IPS-15b (cell line): ENCODE measurements around the gene UACA.
"Not testable (repeated sequence)": the region's sequence is repeated elsewhere in the genome, so short reads cannot be mapped to it uniquely, and the experiment has no call there.

Experiments
- H3K27me3 ChIP-seq: one replicate; pipeline ENCODE4 v1.6.1; 2013; ENCODE audit warnings: low read length; ENCODE audit not compliant: control insufficient read depth, insufficient read depth
- H3K36me3 ChIP-seq: one replicate; pipeline ENCODE4 v1.6.1; 2013; ENCODE audit warnings: low read length; ENCODE audit not compliant: control insufficient read depth, insufficient read depth
- H3K4me1 ChIP-seq: one replicate; pipeline ENCODE4 v1.6.1; 2013; ENCODE audit warnings: mild to moderate bottlenecking, low read length; ENCODE audit not compliant: control insufficient read depth, insufficient read depth
- H3K4me3 ChIP-seq: one replicate; pipeline ENCODE4 v1.5.1; 2013; ENCODE audit warnings: low read depth, low read length
- H3K9ac ChIP-seq: one replicate; pipeline ENCODE4 v1.6.1; 2013; ENCODE audit warnings: low read depth, mild to moderate bottlenecking, low read length
- H3K9me3 ChIP-seq: one replicate; pipeline ENCODE4 v1.6.1; 2013; ENCODE audit warnings: mild to moderate bottlenecking, low read length; ENCODE audit not compliant: control insufficient read depth, insufficient read depth

UACA gene

DNA sequence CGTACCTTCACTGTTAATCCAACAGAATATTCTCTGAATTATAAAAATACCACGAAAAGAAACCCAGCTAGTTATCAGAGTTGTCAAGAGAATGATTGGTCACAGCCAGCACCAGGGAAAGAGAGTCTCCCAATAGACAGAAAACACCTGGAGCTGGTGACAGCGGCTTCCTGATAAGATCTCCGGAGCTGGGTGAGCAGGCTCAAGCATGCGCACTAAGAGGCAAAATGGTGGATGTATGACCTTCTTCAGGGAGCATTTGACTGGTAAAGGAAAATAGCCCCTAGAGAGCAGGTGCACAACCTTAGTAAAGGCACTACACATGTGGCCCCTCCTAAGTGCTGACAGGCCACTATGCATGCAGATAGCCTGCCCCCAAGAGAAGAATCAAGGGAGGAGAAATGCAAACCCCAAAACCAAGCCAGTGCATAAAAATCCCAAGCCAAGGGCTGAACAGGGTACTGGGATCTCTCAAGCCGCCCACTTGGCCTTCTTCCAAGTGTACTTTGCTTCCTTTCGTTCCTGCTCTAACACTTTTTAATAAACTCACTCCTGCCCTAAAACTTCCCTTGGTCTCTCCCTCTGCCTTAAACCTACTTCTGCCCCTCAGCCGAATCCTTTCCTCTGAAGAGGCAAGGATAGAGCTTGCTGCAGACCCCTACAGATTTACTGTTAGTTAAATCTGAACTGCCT is 93.2 kb downstream of the UACA start:
- no peaks in the 10 kb centered on the region for H3K36me3 ChIP-seq
- H3K27me3 ChIP-seq = no peaks in the 10 kb centered on the region
- H3K9ac ChIP-seq = no peak overlapping the region
- H3K4me1 ChIP-seq = peaks cover 8% of the 10 kb centered on the region
- no peaks in the 10 kb centered on the region for H3K9me3 ChIP-seq
- H3K4me3 ChIP-seq = no peak overlapping the region

DNA sequence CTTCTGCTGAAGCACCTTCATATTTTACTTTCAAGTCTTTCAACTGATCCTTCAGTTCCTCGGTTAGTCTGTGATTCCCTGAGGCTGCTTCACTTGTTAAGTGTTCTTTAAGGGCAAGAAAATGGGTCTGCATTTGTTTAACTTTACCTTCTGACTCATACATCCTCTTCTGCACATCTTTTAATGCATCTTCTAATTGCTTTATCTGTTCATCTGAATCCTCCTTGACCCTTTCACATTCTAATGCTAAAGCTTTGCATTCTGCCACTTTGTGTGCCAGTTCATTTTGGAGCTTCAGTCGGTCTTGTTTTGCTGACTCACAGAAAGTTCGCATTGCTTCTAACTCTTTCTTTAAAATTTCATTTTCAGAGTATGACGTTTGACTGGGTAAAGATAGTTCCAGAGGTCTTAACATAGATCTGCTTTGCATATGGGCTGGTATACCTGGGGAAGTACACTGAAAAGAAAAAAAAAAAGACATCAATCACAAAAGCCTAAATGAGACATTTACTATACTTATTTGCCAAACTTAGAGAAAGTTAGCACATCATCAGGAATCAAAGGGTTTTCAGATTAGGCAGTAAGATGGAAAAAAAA is 94.3 kb downstream of the UACA start:
- H3K27me3 ChIP-seq = no peaks in the 10 kb centered on the region
- no peak overlapping the region for H3K9ac ChIP-seq
- no peak overlapping the region for H3K4me3 ChIP-seq
- H3K4me1 ChIP-seq = peaks cover 8% of the 10 kb centered on the region
- no peaks in the 10 kb centered on the region for H3K9me3 ChIP-seq
- no peaks in the 10 kb centered on the region for H3K36me3 ChIP-seq

DNA sequence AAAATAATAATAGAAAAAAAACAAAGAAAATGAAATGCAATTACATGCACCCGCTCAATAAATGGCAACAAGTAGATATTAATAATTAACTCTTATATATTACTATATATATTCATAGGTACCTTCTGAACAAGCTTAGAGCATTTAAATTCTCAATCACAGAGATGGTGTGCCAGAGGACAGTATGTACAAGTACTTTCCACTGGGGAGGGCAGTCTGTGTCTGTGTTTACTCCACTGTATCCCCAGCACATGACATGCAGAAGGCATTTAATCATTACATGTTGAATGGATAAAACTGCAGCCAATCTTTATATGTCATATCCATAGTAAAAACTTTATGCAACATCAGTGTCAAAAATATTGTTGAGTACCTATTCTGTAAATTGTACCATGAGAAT is 97.8 kb downstream of the UACA start:
- no peaks in the 10 kb centered on the region for H3K36me3 ChIP-seq
- H3K4me3 ChIP-seq = no peak overlapping the region
- no peak overlapping the region for H3K9ac ChIP-seq
- no peaks in the 10 kb centered on the region for H3K27me3 ChIP-seq
- no peaks in the 10 kb centered on the region for H3K9me3 ChIP-seq
- H3K4me1 ChIP-seq = peaks cover 11% of the 10 kb centered on the region

DNA sequence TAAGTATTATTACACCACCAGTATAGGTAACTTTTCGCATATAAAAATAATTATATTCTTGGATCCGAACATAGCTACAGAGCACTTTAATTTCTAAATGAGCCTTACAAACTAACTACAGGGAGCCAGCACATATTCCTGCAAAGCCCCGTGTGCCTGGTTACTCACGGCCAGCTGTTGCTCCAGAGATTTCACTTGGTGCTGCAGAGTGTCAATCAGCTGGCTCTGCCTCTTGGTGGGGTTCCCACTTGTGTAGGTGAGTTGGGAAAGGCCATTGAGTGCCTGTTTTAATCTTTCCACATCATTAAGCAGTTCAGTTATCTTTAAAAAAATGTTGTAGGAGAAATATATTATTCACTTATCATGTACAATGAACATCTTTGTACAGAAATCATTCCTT is 98.9 kb downstream of the UACA start:
- no peak overlapping the region for H3K9ac ChIP-seq
- no peak overlapping the region for H3K4me3 ChIP-seq
- no peaks in the 10 kb centered on the region for H3K36me3 ChIP-seq
- H3K9me3 ChIP-seq = no peaks in the 10 kb centered on the region
- H3K4me1 ChIP-seq = peaks cover 11% of the 10 kb centered on the region
- H3K27me3 ChIP-seq = no peaks in the 10 kb centered on the region

DNA sequence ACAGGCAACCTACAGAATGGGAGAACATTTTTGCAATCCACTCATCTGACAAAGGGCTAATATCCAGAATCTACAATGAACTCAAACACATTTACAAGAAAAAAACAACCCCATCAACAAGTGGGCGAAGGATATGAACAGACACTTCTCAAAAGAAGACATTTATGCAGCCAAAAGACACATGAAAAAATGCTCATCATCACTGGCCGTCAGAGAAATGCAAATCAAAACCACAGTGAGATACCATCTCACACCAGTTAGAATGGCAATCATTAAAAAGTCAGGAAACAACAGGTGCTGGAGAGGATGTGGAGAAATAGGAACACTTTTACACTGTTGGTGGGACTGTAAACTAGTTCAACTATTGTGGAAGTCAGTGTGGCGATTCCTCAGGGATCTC is 100.3 kb downstream of the UACA start:
- H3K4me1 ChIP-seq, H3K36me3 ChIP-seq, H3K27me3 ChIP-seq, H3K9me3 ChIP-seq, H3K4me3 ChIP-seq, H3K9ac ChIP-seq: not testable (repeated sequence)

DNA sequence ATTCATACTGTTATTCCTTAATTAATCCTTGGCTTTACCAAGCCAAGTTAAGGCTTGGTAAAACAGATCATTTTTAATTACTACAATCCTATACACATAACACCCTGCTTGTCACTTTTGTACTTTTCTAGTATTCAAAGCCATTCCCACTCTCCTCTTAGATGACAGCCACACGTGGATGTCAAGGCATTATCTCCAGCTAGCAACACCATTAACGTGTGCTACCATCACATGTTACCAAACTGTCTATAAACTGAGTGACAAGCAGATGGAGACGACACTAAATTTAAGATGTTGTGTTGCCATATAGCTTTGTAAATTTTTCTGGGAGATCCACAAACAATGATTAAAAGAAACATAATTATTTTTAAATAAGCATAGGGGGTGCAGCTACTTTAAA is 103.7 kb downstream of the UACA start:
- Histone ChIP-seq H3K9ac (no peak overlapping the region), H3K27me3 (no peaks in the 10 kb centered on the region), H3K4me3 (no peak overlapping the region), H3K9me3 (no peaks in the 10 kb centered on the region), H3K36me3 (no peaks in the 10 kb centered on the region), H3K4me1 (peaks cover 3% of the 10 kb centered on the region)

DNA sequence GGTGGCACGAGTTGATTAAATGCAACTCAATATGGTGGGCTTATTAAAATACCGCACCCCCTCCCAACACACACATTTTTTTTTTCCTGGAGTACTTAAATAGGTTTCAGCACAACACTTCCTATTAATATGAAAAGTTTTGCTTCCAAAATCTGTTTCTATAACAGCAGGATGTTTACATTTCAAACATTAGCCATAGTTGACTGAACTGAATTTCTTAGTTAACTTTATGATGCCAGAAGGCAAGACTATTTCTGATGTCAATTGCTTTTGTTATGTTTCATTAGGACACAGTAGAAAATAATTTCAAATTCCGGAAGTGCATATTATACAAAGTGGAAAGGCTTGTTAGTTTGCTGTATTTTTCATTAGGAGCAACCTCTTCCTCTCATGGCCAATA is 104.7 kb downstream of the UACA start:
- no peaks in the 10 kb centered on the region for H3K27me3 ChIP-seq
- no peak overlapping the region for H3K9ac ChIP-seq
- H3K9me3 ChIP-seq = no peaks in the 10 kb centered on the region
- no peaks in the 10 kb centered on the region for H3K36me3 ChIP-seq
- H3K4me3 ChIP-seq = no peak overlapping the region
- H3K4me1 ChIP-seq = peaks cover 3% of the 10 kb centered on the region

DNA sequence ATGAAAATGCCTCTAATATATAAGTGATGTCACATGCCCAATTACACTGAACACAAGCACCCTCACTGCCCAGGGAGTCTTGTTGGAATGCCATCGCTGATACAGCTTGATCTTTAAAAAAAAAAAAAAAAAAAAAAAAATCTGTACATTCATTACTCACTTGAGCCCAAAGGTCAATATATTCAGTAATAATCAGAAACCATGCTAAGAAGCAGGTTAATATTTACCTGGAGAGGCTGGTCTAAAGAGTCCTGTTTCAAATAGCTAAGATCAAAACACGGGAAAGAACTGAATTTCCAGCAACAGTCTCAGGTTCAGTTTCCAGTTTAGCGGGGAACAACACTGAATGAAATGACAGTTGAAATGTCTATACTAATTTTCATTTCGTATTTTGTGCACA is 109.9 kb downstream of the UACA start:
- no peaks in the 10 kb centered on the region for H3K4me1 ChIP-seq
- H3K9ac ChIP-seq = no peak overlapping the region
- no peak overlapping the region for H3K4me3 ChIP-seq
- no peaks in the 10 kb centered on the region for H3K27me3 ChIP-seq
- H3K36me3 ChIP-seq = no peaks in the 10 kb centered on the region
- H3K9me3 ChIP-seq = no peaks in the 10 kb centered on the region

DNA sequence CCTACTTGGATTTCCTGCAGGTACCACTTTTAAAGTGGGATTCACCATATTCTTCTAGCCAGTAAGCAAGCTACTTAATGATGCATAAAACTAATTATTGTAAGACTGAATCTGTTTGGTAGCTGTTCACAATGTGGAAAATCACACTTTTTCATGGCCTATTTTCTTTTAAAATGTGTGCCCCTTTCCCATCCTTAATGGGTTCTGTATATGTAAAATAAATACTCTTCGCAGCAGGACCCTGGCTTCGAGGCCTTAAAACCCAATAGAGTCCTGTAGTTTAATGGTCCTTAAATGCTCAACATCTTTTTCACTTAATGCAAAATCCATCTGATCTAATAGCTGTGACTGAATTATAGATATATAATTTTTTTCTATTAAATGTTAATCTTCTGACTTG is 111.0 kb downstream of the UACA start:
- Histone ChIP-seq H3K4me1 (no peaks in the 10 kb centered on the region), H3K4me3 (no peak overlapping the region), H3K9me3 (no peaks in the 10 kb centered on the region), H3K27me3 (no peaks in the 10 kb centered on the region), H3K9ac (no peak overlapping the region), H3K36me3 (no peaks in the 10 kb centered on the region)

DNA sequence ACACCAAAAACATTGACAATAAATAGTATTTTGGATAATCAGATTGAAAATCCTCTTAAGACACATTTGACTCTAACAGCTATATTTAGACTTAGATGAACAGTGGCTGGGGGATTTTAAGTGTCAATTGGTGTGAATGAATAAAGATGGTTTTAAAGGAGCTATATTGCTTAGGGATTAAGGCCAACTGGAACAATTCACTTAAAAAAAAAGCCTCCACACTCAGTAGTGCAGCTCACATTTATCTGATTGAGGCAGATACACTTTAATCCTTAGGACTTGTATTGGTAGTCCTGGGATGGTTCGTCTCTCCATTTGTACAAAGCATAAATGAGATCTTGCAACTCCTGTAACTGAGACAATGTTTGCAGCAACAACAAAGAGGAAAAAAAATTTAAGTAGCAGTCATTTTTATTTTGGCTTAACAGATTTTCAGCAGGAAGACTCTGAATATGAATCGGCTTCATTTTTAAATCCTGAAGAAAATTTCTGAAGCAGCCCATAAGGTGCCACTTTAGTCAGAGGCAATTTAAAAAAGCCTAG is 112.0 kb downstream of the UACA start:
- H3K9ac ChIP-seq = no peak overlapping the region
- H3K4me3 ChIP-seq = no peak overlapping the region
- H3K27me3 ChIP-seq = no peaks in the 10 kb centered on the region
- no peaks in the 10 kb centered on the region for H3K4me1 ChIP-seq
- no peaks in the 10 kb centered on the region for H3K36me3 ChIP-seq
- no peaks in the 10 kb centered on the region for H3K9me3 ChIP-seq

DNA sequence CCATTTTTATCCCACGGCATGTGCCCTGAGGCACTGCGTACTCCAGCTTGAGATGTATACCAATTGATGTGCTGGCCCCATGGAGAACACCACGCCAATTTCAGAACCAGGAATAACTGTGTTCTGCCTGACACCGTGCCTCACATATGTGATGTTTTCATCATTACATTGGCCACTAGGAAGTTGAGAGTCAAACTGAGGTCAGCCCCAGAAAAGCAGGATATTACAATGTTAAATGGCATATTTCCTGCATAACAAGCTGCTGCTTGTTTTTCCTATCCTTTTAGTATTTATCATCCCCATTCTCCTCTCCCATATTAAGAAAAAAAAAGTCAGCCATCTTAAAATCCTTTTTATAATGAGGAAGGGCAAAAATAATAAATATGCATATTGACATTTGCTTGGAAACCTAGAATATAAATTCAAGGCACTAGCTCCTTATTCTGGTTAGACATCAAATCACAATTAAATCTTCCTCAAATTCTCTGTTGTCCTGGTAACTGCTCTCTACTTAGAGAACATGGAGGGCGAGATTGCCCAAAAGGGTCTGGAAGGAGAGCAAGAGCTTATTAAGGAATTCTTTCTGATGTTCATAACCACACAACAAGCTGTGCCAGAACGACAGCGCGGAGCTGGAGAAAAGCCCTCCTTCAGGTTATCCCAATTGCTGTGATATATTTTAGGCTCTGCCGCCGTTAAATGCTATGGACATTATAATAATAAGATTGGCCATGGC is 112.6 kb downstream of the UACA start:
- Histone ChIP-seq H3K9me3 (no peaks in the 10 kb centered on the region), H3K27me3 (no peaks in the 10 kb centered on the region), H3K4me3 (no peak overlapping the region), H3K4me1 (no peaks in the 10 kb centered on the region), H3K9ac (no peak overlapping the region), H3K36me3 (no peaks in the 10 kb centered on the region)

DNA sequence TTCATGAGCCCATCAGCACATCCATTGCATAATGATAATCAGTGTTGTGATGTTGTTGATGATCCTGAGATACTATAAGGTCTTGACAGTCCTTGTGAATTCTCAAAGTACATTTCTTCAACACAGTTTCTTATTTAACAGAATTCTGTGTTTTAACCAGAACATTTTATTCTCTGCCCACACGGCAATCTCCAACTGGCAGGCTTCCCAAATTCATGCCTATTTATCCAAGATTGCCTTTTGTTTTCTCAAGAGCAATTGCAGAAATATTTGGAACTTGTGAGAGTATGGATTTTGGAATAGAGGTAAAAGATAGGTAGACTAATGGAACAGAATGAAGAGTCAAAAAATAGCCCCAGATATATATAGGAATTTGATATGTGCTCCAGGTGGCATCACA is 116.0 kb downstream of the UACA start:
- no peaks in the 10 kb centered on the region for H3K27me3 ChIP-seq
- no peaks in the 10 kb centered on the region for H3K9me3 ChIP-seq
- H3K36me3 ChIP-seq = no peaks in the 10 kb centered on the region
- H3K4me3 ChIP-seq = no peak overlapping the region
- H3K4me1 ChIP-seq = no peaks in the 10 kb centered on the region
- no peak overlapping the region for H3K9ac ChIP-seq
